22Rv1 (cell line): ENCODE data around the gene NPFFR2.

ENCODE experiments used
- ZFX ChIP-seq: fragments of 450-650 bp; IDR thresholded peaks from 2 replicates; pipeline ENCODE4 v1.6.1; 2017; ENCODE audit warnings: antibody characterized with exemption, borderline replicate concordance
- TF ChIP-seq, protein P1 (sequence below): fragments of 450-650 bp; IDR thresholded peaks from 2 replicates; pipeline ENCODE4 v1.5.1; 2017; ENCODE audit warnings: mild to moderate bottlenecking

DNA sequence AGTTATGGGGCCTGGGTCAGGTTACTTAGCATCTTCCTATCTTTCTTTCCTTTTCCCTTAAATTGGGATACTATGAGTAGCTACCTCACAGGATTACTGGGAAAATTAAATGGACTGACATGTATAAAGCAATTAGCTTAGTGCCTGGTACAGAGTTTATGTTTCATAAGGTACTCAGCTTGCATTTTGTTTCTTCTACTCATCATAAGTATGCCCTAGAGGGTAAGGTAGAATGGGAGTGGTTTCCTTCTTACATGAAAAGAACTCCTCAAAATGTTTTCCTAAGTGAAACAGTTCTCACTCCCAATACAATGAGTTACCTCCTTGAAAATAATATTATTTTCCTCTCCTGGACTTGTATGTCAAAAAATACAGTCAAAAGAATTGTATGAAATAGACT lies 75.7 kb downstream of the NPFFR2 start:
- TF ChIP-seq, protein P1, sequence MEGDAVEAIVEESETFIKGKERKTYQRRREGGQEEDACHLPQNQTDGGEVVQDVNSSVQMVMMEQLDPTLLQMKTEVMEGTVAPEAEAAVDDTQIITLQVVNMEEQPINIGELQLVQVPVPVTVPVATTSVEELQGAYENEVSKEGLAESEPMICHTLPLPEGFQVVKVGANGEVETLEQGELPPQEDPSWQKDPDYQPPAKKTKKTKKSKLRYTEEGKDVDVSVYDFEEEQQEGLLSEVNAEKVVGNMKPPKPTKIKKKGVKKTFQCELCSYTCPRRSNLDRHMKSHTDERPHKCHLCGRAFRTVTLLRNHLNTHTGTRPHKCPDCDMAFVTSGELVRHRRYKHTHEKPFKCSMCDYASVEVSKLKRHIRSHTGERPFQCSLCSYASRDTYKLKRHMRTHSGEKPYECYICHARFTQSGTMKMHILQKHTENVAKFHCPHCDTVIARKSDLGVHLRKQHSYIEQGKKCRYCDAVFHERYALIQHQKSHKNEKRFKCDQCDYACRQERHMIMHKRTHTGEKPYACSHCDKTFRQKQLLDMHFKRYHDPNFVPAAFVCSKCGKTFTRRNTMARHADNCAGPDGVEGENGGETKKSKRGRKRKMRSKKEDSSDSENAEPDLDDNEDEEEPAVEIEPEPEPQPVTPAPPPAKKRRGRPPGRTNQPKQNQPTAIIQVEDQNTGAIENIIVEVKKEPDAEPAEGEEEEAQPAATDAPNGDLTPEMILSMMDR, result no peak
- no peak for TF ChIP-seq ZFX
